ENCODE results near the gene PCDHGA6.

DNA sequence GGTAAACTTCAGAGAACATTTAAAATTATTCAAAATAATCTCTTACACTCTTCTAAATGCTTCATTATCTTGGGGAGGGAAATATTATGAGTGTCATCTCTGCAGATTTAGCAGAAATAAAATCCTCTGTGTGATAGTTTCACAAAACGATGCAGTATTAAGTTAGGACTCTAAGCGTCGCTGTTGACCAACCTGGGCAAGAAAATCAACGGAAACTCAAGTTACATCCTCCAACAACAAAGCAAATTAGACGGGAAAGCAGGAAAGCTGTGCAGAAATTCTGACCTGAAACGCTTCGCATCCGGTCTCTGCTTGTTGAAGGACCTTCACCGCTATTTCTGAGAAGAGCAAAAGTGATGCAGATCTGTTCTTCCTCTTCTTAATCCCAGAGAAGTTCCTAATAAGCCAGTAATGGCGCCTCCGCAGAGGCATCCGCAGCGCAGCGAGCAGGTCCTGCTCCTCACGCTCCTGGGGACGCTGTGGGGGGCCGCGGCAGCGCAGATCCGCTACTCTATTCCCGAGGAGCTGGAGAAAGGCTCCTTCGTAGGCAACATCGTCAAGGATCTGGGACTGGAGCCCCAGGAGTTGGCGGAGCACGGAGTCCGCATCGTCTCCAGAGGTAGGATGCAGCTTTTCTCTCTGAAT is at the start of gene PCDHGA6:
- TF ChIP-seq, protein P1, sequence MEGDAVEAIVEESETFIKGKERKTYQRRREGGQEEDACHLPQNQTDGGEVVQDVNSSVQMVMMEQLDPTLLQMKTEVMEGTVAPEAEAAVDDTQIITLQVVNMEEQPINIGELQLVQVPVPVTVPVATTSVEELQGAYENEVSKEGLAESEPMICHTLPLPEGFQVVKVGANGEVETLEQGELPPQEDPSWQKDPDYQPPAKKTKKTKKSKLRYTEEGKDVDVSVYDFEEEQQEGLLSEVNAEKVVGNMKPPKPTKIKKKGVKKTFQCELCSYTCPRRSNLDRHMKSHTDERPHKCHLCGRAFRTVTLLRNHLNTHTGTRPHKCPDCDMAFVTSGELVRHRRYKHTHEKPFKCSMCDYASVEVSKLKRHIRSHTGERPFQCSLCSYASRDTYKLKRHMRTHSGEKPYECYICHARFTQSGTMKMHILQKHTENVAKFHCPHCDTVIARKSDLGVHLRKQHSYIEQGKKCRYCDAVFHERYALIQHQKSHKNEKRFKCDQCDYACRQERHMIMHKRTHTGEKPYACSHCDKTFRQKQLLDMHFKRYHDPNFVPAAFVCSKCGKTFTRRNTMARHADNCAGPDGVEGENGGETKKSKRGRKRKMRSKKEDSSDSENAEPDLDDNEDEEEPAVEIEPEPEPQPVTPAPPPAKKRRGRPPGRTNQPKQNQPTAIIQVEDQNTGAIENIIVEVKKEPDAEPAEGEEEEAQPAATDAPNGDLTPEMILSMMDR (tag by site-specific recombination; IDR thresholded peaks at IDR 0.05), result no peak
- TF ChIP-seq HOXC10 (CRISPR knock-in tag; IDR thresholded peaks at IDR 0.05) (no peak), YY1 (tag by site-specific recombination; IDR thresholded peaks at IDR 0.05) (no peak), ZNF48 (tag by site-specific recombination; IDR thresholded peaks at IDR 0.05) (no peak), ZNF791 (tag by site-specific recombination; IDR thresholded peaks at IDR 0.05) (no peak), ZBTB1 (tag by site-specific recombination; IDR thresholded peaks at IDR 0.05) (no peak), ZNF302 (tag by site-specific recombination; IDR thresholded peaks at IDR 0.05; ENCODE audit: low read depth) (no peak), ZNF239 (tag by site-specific recombination; IDR thresholded peaks at IDR 0.05) (no peak), ZFP3 (tag by site-specific recombination; IDR thresholded peaks at IDR 0.05; ENCODE audit: low read depth) (no peak), EGR2 (tag by site-specific recombination; IDR thresholded peaks at IDR 0.05; ENCODE audit: low read depth) (no peak)
- TF ChIP-seq, protein P2, sequence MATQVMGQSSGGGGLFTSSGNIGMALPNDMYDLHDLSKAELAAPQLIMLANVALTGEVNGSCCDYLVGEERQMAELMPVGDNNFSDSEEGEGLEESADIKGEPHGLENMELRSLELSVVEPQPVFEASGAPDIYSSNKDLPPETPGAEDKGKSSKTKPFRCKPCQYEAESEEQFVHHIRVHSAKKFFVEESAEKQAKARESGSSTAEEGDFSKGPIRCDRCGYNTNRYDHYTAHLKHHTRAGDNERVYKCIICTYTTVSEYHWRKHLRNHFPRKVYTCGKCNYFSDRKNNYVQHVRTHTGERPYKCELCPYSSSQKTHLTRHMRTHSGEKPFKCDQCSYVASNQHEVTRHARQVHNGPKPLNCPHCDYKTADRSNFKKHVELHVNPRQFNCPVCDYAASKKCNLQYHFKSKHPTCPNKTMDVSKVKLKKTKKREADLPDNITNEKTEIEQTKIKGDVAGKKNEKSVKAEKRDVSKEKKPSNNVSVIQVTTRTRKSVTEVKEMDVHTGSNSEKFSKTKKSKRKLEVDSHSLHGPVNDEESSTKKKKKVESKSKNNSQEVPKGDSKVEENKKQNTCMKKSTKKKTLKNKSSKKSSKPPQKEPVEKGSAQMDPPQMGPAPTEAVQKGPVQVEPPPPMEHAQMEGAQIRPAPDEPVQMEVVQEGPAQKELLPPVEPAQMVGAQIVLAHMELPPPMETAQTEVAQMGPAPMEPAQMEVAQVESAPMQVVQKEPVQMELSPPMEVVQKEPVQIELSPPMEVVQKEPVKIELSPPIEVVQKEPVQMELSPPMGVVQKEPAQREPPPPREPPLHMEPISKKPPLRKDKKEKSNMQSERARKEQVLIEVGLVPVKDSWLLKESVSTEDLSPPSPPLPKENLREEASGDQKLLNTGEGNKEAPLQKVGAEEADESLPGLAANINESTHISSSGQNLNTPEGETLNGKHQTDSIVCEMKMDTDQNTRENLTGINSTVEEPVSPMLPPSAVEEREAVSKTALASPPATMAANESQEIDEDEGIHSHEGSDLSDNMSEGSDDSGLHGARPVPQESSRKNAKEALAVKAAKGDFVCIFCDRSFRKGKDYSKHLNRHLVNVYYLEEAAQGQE (tag by site-specific recombination; IDR thresholded peaks at IDR 0.05), result no peak
- TF ChIP-seq, protein P3, sequence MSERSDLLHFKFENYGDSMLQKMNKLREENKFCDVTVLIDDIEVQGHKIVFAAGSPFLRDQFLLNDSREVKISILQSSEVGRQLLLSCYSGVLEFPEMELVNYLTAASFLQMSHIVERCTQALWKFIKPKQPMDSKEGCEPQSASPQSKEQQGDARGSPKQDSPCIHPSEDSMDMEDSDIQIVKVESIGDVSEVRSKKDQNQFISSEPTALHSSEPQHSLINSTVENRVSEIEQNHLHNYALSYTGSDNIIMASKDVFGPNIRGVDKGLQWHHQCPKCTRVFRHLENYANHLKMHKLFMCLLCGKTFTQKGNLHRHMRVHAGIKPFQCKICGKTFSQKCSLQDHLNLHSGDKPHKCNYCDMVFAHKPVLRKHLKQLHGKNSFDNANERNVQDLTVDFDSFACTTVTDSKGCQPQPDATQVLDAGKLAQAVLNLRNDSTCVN (tag by site-specific recombination; optimal IDR thresholded peaks at IDR 0.05), result no peak
- TF ChIP-seq, protein P4, sequence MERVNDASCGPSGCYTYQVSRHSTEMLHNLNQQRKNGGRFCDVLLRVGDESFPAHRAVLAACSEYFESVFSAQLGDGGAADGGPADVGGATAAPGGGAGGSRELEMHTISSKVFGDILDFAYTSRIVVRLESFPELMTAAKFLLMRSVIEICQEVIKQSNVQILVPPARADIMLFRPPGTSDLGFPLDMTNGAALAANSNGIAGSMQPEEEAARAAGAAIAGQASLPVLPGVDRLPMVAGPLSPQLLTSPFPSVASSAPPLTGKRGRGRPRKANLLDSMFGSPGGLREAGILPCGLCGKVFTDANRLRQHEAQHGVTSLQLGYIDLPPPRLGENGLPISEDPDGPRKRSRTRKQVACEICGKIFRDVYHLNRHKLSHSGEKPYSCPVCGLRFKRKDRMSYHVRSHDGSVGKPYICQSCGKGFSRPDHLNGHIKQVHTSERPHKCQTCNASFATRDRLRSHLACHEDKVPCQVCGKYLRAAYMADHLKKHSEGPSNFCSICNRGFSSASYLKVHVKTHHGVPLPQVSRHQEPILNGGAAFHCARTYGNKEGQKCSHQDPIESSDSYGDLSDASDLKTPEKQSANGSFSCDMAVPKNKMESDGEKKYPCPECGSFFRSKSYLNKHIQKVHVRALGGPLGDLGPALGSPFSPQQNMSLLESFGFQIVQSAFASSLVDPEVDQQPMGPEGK (tag by site-specific recombination; IDR thresholded peaks at IDR 0.05), result no peak

Measured in HEK293 (cell line).